ENCODE measurements around the gene PDCL3. TPM values are rescaled to one million over a fixed set of nuclear protein-coding genes. Genes with fewer than 3 reads are reported as not detected.

The PDCL3 gene
- total RNA-seq, 5 donors from 2014 or later (not counting 1 experiment from before 2014, with no cell fraction given): 17.2 to 21.9 (median 18.6) TPM

DNA sequence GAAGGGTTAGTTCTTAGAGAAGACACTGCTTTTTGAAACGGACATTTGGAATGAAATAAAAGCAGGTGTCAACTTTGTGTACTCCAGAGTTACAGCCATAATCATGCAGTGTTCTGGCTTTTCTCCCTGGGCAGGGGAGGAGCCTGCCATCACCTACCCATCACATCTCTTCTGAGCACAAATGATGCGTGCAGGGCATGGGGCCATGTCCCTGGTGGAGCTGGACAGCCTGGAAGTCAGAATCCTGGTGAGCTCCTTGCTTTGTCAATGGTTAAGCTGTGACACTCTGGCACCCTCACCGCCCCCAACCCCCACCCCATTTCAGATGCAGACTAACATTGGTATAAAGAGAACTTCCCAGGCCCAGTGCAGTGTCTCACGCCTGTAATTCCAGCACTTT is 53.1 kb downstream of the PDCL3 start:
- ATAC-seq (replicated peaks in 1 of 4): no peak
- Mint-ChIP-seq H3K9me3 (peaks cover 0 to 1% (median 0%) of the 10 kb centered on the region in 3 donors), H3K36me3 (no peaks in the 10 kb centered on the region), H3K4me3 (no peak overlapping the region), H3K27ac (no peak overlapping the region), H3K27me3 (no peaks in the 10 kb centered on the region), H3K4me1 (peaks cover 4 to 21% (median 8%) of the 10 kb centered on the region in 3 donors)
- Histone ChIP-seq H3K27me3 (replicated peaks in 1 of 2; ENCODE audit: control insufficient read depth in 2 of 2, extremely low read depth in 1 of 2, insufficient read depth in 2 of 2, low read length in 1 of 2) (peaks cover 0 to 17% of the 10 kb centered on the region in 2 experiments), H3K36me3 (ENCODE audit: control insufficient read depth in 2 of 2, extremely low read depth in 1 of 2, insufficient read depth in 1 of 2, low read length in 1 of 2) (no peaks in the 10 kb centered on the region), H3K4me3 (ENCODE audit: control insufficient read depth in 1 of 2, extremely low read depth in 1 of 2, low read length in 1 of 2) (no peak overlapping the region), H3K27ac (ENCODE audit: low read length) (no peak overlapping the region), H3K4me1 (ENCODE audit: control insufficient read depth in 1 of 2, extremely low read depth in 1 of 2, insufficient read depth in 2 of 2, low read length in 2 of 2) (no peaks in the 10 kb centered on the region), H3K9me3 (no peaks in the 10 kb centered on the region)
- DNase-seq: no peak
- WGBS (ENCODE audit: insufficient coverage): 83% methylated on average over 1 of the region's 4 CpGs
- ChIA-PET POLR2A (no interaction called here), CTCF (interaction anchor here in 1 of 2 donors (0.7 kb wide), 1 partner anchor 165 kb away, joined by 3 read pairs; no protein-coding TSS in a partner anchor)

DNA sequence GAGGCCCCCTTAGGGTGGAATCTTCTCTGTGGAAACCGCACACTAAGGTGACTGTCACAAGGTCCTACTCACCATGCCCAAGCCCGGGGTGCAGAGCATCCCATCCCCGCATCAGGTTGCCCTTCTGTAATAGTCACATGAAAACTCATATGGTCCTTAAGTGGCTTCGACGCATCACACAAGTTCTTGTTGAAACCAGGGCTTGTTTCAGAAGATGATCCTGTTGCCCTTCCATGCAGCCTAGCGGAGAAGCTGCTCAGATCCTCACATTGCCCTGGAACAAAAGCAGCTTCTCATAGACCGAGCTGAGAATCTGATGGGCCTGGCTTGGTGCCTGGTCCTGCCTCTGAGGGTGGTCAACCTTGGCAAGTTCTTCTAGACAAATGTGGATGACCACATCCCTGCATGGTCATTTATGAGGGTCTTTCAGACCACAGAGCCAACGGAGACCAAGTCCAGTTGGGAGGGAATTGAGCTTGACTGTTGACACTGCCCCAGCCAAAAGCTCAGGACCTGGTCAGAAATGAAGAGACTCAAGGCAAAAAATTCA is 54.1 kb downstream of the PDCL3 start:
- 94% methylated on average over 6 of the region's 8 CpGs for WGBS (ENCODE audit: insufficient coverage)
- peaks cover 0 to 2% of the 10 kb centered on the region in 2 donors for H3K27me3 Mint-ChIP-seq
- H3K4me1 Mint-ChIP-seq: peaks cover 4 to 21% (median 8%) of the 10 kb centered on the region in 3 donors
- Histone ChIP-seq H3K4me1 (ENCODE audit: control insufficient read depth in 1 of 2, extremely low read depth in 1 of 2, insufficient read depth in 2 of 2, low read length in 2 of 2) (no peaks in the 10 kb centered on the region), H3K27me3 (replicated peaks in 1 of 2; ENCODE audit: control insufficient read depth in 2 of 2, extremely low read depth in 1 of 2, insufficient read depth in 2 of 2, low read length in 1 of 2) (peaks cover 0 to 14% of the 10 kb centered on the region in 2 experiments), H3K36me3 (ENCODE audit: control insufficient read depth in 2 of 2, extremely low read depth in 1 of 2, insufficient read depth in 1 of 2, low read length in 1 of 2) (no peaks in the 10 kb centered on the region), H3K9me3 (no peaks in the 10 kb centered on the region), H3K4me3 (ENCODE audit: control insufficient read depth in 1 of 2, extremely low read depth in 1 of 2, low read length in 1 of 2) (no peak overlapping the region), H3K27ac (ENCODE audit: low read length) (no peak overlapping the region)
- ATAC-seq (replicated peaks in 1 of 4) (no peak), DNase-seq (no peak)
- H3K4me3 Mint-ChIP-seq: no peak overlapping the region
- ChIA-PET CTCF (interaction anchor here in 1 of 2 donors (0.5 kb wide), 1 partner anchor 74 kb away, joined by 5 read pairs; no protein-coding TSS in a partner anchor), POLR2A (interaction anchor here in 1 of 2 donors (0.6 kb wide), 1 partner anchor 88 kb away, joined by 3 read pairs; no protein-coding TSS in a partner anchor)
- H3K36me3 Mint-ChIP-seq: no peaks in the 10 kb centered on the region
- peaks cover 0 to 6% (median 0%) of the 10 kb centered on the region in 3 donors for H3K9me3 Mint-ChIP-seq
- no peak overlapping the region for H3K27ac Mint-ChIP-seq

DNA sequence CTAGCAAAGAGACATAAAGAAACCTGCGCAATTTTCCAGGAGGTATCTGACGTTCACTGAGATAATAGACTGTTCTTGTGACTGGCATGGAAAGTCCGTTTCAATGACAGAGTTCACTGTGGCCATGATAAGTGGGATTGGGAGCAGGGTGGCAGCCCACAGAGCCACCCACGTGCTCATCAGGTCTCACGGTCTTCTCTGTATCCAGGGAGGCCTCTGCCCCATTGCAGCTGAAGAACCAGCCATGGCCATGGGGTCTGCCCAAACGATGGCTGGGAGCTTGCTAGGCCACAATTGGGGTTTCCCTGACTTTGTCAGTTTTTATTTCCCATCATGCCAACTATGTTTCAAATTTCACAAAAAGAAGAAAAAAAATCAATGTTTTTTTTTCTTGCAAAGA is 57.2 kb downstream of the PDCL3 start:
- no peaks in the 10 kb centered on the region for H3K4me1 ChIP-seq (ENCODE audit: control insufficient read depth in 1 of 2, extremely low read depth in 1 of 2, insufficient read depth in 2 of 2, low read length in 2 of 2)
- WGBS (ENCODE audit: insufficient coverage): 70% methylated on average over 3 of the region's 6 CpGs
- H3K9me3 ChIP-seq: no peaks in the 10 kb centered on the region
- no peak overlapping the region for H3K27ac ChIP-seq (ENCODE audit: low read length)
- Mint-ChIP-seq H3K27me3 (peaks cover 0 to 2% of the 10 kb centered on the region in 2 donors), H3K4me1 (peaks cover 4 to 8% (median 7%) of the 10 kb centered on the region in 3 donors), H3K9me3 (peaks cover 0 to 6% (median 0%) of the 10 kb centered on the region in 3 donors), H3K36me3 (no peaks in the 10 kb centered on the region), H3K4me3 (no peak overlapping the region), H3K27ac (no peak overlapping the region)
- no peaks in the 10 kb centered on the region for H3K36me3 ChIP-seq (ENCODE audit: control insufficient read depth in 2 of 2, extremely low read depth in 1 of 2, insufficient read depth in 1 of 2, low read length in 1 of 2)
- peaks cover 0 to 12% of the 10 kb centered on the region in 2 experiments for H3K27me3 ChIP-seq (replicated peaks in 1 of 2; ENCODE audit: control insufficient read depth in 2 of 2, extremely low read depth in 1 of 2, insufficient read depth in 2 of 2, low read length in 1 of 2)
- no peak for ATAC-seq (replicated peaks in 1 of 4)
- ChIA-PET CTCF (no interaction called here), POLR2A (no interaction called here)
- H3K4me3 ChIP-seq (ENCODE audit: control insufficient read depth in 1 of 2, extremely low read depth in 1 of 2, low read length in 1 of 2): no peak overlapping the region
- DNase-seq: no peak

- Mint-ChIP-seq H3K4me1 (peaks cover 4 to 8% (median 7%) of the 10 kb centered on the region in 3 donors), H3K27me3 (peaks cover 0 to 2% of the 10 kb centered on the region in 2 donors), H3K36me3 (no peaks in the 10 kb centered on the region), H3K27ac (no peak overlapping the region), H3K9me3 (peaks cover 0 to 6% (median 0%) of the 10 kb centered on the region in 3 donors), H3K4me3 (no peak overlapping the region)
- H3K4me1 ChIP-seq (ENCODE audit: control insufficient read depth in 1 of 2, extremely low read depth in 1 of 2, insufficient read depth in 2 of 2, low read length in 2 of 2): no peaks in the 10 kb centered on the region
- ChIA-PET POLR2A (interaction anchor here in 1 of 2 donors (0.7 to 1.0 kb wide), 2 partner anchors 22 to 23 kb away, joined by 4 to 8 read pairs; no protein-coding TSS in a partner anchor), CTCF (interaction anchor here in 1 of 2 donors (0.7 kb wide), 1 partner anchor 220 kb away, joined by 7 read pairs; no protein-coding TSS in a partner anchor)
- WGBS (ENCODE audit: insufficient coverage): 60% methylated on average over 3 of the region's 3 CpGs
- no peak for ATAC-seq (replicated peaks in 1 of 4)
- H3K9me3 ChIP-seq: no peaks in the 10 kb centered on the region
- H3K36me3 ChIP-seq (ENCODE audit: control insufficient read depth in 2 of 2, extremely low read depth in 1 of 2, insufficient read depth in 1 of 2, low read length in 1 of 2): no peaks in the 10 kb centered on the region
- DNase-seq: no peak
- H3K27ac ChIP-seq (ENCODE audit: low read length): no peak overlapping the region
- H3K4me3 ChIP-seq (ENCODE audit: control insufficient read depth in 1 of 2, extremely low read depth in 1 of 2, low read length in 1 of 2): no peak overlapping the region
- peaks cover 0 to 12% of the 10 kb centered on the region in 2 experiments for H3K27me3 ChIP-seq (replicated peaks in 1 of 2; ENCODE audit: control insufficient read depth in 2 of 2, extremely low read depth in 1 of 2, insufficient read depth in 2 of 2, low read length in 1 of 2)
These were observed 57.7 kb downstream of the PDCL3 start for GRCh38 chr2:100620481-100620880.

DNA sequence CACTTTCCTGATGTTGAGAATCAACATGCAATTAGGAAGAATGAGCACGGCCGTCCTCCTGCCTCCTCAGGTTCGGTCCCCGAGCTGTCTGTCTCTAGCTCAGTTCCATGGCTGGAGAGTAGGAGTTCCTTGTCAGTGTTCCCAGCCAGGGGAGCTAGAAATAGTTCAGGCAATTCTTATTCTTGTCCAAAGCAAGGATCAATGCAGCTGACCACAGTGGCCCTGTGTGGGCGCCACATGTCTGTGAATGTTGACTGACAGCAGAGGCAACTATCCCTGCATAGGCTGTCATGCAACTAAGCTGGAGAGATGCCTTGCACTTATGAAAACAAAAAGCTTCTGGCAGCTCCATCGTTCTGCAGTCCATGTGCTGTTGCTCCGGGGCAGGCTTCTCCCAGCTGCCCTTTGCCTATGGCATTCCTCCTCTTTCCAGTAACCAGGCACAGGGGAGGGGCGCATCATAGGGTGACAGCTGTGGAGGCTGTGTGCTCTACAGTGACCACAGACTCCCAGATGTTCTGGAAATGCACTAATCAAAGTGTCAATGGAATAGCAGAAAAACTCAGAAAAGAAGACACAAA is 58.7 kb downstream of the PDCL3 start:
- peaks cover 0 to 12% of the 10 kb centered on the region in 2 experiments for H3K27me3 ChIP-seq (replicated peaks in 1 of 2; ENCODE audit: control insufficient read depth in 2 of 2, extremely low read depth in 1 of 2, insufficient read depth in 2 of 2, low read length in 1 of 2)
- Mint-ChIP-seq H3K9me3 (peaks cover 0 to 6% (median 0%) of the 10 kb centered on the region in 3 donors), H3K4me1 (peaks cover 4 to 8% (median 7%) of the 10 kb centered on the region in 3 donors), H3K36me3 (no peaks in the 10 kb centered on the region), H3K27me3 (peaks cover 0 to 2% of the 10 kb centered on the region in 2 donors), H3K4me3 (no peak overlapping the region), H3K27ac (no peak overlapping the region)
- ATAC-seq (replicated peaks in 1 of 4) (no peak), DNase-seq (no peak)
- no peak overlapping the region for H3K27ac ChIP-seq (ENCODE audit: low read length)
- no peaks in the 10 kb centered on the region for H3K4me1 ChIP-seq (ENCODE audit: control insufficient read depth in 1 of 2, extremely low read depth in 1 of 2, insufficient read depth in 2 of 2, low read length in 2 of 2)
- no peaks in the 10 kb centered on the region for H3K9me3 ChIP-seq
- no peak overlapping the region for H3K4me3 ChIP-seq (ENCODE audit: control insufficient read depth in 1 of 2, extremely low read depth in 1 of 2, low read length in 1 of 2)
- ChIA-PET POLR2A (interaction anchor here in 1 of 2 donors (1.0 kb wide), 1 partner anchor 21 kb away, joined by 8 read pairs; no protein-coding TSS in a partner anchor), CTCF (no interaction called here)
- no peaks in the 10 kb centered on the region for H3K36me3 ChIP-seq (ENCODE audit: control insufficient read depth in 2 of 2, extremely low read depth in 1 of 2, insufficient read depth in 1 of 2, low read length in 1 of 2)
- 94% methylated on average over 7 of the region's 8 CpGs for WGBS (ENCODE audit: insufficient coverage)

DNA sequence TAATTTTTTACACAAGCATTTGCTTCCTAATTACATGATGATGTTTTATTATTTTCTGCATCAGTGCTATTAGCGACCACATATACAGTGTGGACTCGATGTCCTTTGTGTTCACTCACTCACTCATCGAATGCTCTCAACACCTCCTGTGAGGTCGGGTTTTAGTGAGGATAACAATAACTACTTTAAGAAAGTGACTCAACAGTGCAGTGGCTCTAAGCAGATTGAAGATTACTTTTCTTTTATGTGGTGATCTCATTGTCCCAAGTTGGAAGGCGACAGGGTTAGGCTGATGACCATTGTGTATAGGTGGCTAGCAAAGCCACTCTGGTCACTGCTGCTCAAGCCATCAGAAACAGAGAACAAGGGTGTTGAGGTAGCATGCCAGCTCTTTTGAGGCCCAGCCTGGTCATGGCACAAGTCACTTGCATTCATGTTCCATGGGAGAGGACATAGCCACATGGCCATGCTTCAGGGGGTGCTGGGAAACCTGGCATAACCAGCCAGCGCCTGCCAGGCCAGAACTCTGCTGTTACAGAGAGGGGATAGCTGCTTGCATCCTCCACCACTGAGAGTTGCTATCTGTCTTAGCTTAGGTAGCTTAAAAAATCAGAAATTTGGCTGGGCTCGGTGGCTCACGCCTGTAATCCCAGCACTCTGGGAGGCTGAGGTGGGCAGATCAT is 60.4 kb downstream of the PDCL3 start:
- H3K27ac Mint-ChIP-seq: no peak overlapping the region
- POLR2A ChIA-PET: no interaction called here
- no peak overlapping the region for H3K4me3 Mint-ChIP-seq
- H3K27me3 ChIP-seq (replicated peaks in 1 of 2; ENCODE audit: control insufficient read depth in 2 of 2, extremely low read depth in 1 of 2, insufficient read depth in 2 of 2, low read length in 1 of 2): peaks cover 0 to 7% of the 10 kb centered on the region in 2 experiments
- peaks cover 0 to 7% of the 10 kb centered on the region in 2 experiments for H3K4me1 ChIP-seq (ENCODE audit: control insufficient read depth in 1 of 2, extremely low read depth in 1 of 2, insufficient read depth in 2 of 2, low read length in 2 of 2)
- CTCF ChIA-PET: interaction anchor here in 1 of 2 donors (0.6 kb wide), 1 partner anchor 186 kb away, joined by 3 read pairs; no protein-coding TSS in a partner anchor
- 64% methylated on average over 3 of the region's 8 CpGs for WGBS (ENCODE audit: insufficient coverage)
- H3K9me3 ChIP-seq: no peaks in the 10 kb centered on the region
- H3K27ac ChIP-seq (ENCODE audit: low read length): no peak overlapping the region
- peaks cover 0 to 6% (median 0%) of the 10 kb centered on the region in 3 donors for H3K9me3 Mint-ChIP-seq
- ATAC-seq (replicated peaks in 1 of 4) (no peak), DNase-seq (no peak)
- H3K4me3 ChIP-seq (ENCODE audit: control insufficient read depth in 1 of 2, extremely low read depth in 1 of 2, low read length in 1 of 2): no peak overlapping the region
- peaks cover 8 to 12% (median 11%) of the 10 kb centered on the region in 3 donors for H3K4me1 Mint-ChIP-seq
- H3K27me3 Mint-ChIP-seq: peaks cover 0 to 2% of the 10 kb centered on the region in 2 donors
- H3K36me3 ChIP-seq (ENCODE audit: control insufficient read depth in 2 of 2, extremely low read depth in 1 of 2, insufficient read depth in 1 of 2, low read length in 1 of 2): no peaks in the 10 kb centered on the region
- no peaks in the 10 kb centered on the region for H3K36me3 Mint-ChIP-seq
